Fibroblast of villous mesenchyme (primary cell): ENCODE measurements around the gene TBC1D22B. TPM values are rescaled to one million over a fixed set of nuclear protein-coding genes. Genes with fewer than 3 reads are reported as not detected.
"Not testable (repeated sequence)": the region's sequence is repeated elsewhere in the genome, so short reads cannot be mapped to it uniquely, and the experiment has no call there.

Experiments used
- DNase-seq: peaks from one replicate; pipeline ENCODE4 v3.0.0-alpha.2; 2010; ENCODE audit warnings: low read depth
- H3K4me3 ChIP-seq: 2 replicates; pipeline ENCODE4 v1.5.1; 2011; ENCODE audit warnings: low read depth, mild to moderate bottlenecking, low read length
- CTCF ChIP-seq: IDR thresholded peaks from 2 replicates; pipeline ENCODE4 v1.5.1; 2012; ENCODE audit warnings: low read depth, mild to moderate bottlenecking, low read length; ENCODE audit not compliant: insufficient read depth
- total RNA-seq: library from RNA; depleted of rRNA; stranded (reverse); fragments of >200 nt; gene quantifications from 2 replicates; pipeline ENCODE4 v1.2.3, GENCODE V29; 2012

The TBC1D22B gene
- total RNA-seq, 1 donor: 10.8 TPM

GRCh38 chr6:37339741-37340638 lies 82.4 kb downstream of the TBC1D22B start:
- no peak for DNase-seq
- TF ChIP-seq CTCF: no peak
- H3K4me3 ChIP-seq: no peak overlapping the region

- no peak overlapping the region for H3K4me3 ChIP-seq
- DNase-seq: no peak
- no peak for TF ChIP-seq CTCF
Measured at GRCh38 chr6:37340639-37340943, 83.0 kb downstream of the TBC1D22B start.

- no peak for TF ChIP-seq CTCF
- no peak overlapping the region for H3K4me3 ChIP-seq
- no peak for DNase-seq
Measured at GRCh38 chr6:37343248-37343647, 85.7 kb downstream of the TBC1D22B start.

- H3K4me3 ChIP-seq: no peak overlapping the region
- no peak for DNase-seq
- no peak for TF ChIP-seq CTCF
Measured at GRCh38 chr6:37344308-37344707, 86.7 kb downstream of the TBC1D22B start.

- not testable (repeated sequence) for H3K4me3 ChIP-seq, DNase-seq
Measured at GRCh38 chr6:37345804-37346203, 88.2 kb downstream of the TBC1D22B start.

GRCh38 chr6:37347177-37347576 lies 89.6 kb downstream of the TBC1D22B start:
- no peak overlapping the region for H3K4me3 ChIP-seq
- no peak for DNase-seq
- TF ChIP-seq CTCF: no peak

- H3K4me3 ChIP-seq: no peak overlapping the region
- TF ChIP-seq CTCF: no peak
- DNase-seq: no peak
Measured at GRCh38 chr6:37347670-37348111, 90.1 kb downstream of the TBC1D22B start.
